HG03108 (cell line): Measurements from ENCODE around the gene PHF14.
A peak's percentile ranks its signal among the peaks of the same experiment; 100 is the strongest.
"Not testable (repeated sequence)": the region's sequence is repeated elsewhere in the genome, so short reads cannot be mapped to it uniquely, and the experiment has no call there.

Experiments used
- ATAC-seq: cut with Tn5 transposase; IDR thresholded peaks from one replicate; pipeline ENCODE4 v1.9.1; 2021; ENCODE audit warnings: moderate library complexity; ENCODE audit not compliant: unreplicated experiment

Gene PHF14

DNA sequence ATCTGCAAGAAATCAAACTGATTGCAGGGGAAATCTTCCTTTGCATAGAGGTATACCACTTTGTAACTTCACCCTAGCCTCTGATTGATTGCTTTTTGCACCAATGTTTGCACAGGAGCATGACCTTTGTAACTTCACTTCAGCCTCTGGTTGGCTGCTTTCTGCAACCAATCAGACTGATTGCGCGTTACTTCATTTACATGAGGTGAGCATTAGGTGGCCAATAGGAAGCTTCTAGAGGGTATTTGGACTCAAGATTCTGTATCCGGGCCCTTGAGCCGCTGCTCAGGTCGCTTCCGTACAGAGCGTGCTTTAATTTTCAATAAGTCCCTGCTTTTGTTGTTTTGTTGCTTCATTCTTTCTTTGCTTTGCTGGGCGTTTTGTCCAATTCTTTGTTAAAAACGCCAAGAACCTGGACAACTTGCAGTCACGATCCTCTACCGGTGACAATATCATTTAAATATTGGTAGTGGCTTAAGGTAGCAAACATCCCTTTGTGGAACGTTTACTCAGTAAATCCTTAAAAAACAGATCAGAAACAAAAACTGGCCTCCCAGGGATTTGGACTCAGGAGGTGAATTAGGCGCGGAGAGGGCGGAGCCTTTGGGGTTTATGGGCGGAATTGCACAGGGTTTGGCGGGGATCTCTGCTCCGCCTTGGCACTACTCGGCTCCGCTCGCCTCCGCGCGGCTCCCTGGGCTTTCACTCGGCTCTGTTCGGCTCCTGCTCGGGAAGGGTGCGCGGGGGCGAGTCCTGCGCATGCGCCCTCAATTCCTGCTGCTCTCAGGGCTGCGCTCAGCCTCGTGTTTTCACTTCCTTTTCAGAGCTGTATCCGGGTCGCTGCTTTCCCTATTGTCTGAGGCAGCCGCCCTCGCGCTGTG is at the start of gene PHF14:
Gene PHF14, plus strand, starts transcription at position 812 of the 881 bp plus-strand sequence. CDS start 452 bp downstream, outside the sequence.
- ATAC-seq, result peak; percentile 98

DNA sequence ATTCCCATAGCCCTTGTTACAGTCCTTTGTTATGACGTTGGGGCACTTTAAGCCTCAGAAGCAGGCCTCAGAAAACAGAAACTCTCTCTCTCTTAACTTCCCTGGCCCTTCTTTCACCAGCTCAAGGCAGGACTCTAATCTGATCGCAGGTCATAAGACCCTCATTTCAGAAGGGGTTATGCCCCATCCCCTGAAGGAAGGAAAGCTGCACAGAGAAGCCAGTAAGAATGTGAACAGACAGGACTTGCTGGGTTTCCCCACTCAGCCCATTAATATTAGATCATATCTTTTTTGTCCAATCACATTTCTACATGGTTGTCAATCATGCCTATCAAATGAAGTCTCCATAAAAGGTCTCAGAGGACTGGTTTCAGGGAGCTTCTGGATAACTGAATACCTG is 49.3 kb upstream of the PHF14 start:
- no peak for ATAC-seq

DNA sequence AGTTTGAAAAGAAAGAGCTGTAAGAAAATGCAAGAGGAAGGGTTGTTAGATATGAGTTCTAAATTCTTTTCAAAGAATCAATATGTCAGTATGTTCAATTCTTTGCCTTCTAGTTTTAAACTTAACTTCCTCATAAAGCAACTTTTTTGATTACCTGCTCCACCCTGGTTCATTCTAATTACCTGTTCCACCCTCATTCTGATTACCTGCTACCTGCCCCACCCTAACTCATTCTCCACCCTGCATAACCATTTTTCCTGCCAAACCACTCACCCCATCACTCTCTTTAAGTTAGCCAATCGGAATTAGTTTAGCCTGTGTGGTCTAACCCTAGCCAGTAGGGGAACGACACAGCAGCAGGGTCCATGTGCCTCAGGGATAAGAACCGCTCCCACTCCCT is 45.5 kb upstream of the PHF14 start:
- not testable (repeated sequence) for ATAC-seq

DNA sequence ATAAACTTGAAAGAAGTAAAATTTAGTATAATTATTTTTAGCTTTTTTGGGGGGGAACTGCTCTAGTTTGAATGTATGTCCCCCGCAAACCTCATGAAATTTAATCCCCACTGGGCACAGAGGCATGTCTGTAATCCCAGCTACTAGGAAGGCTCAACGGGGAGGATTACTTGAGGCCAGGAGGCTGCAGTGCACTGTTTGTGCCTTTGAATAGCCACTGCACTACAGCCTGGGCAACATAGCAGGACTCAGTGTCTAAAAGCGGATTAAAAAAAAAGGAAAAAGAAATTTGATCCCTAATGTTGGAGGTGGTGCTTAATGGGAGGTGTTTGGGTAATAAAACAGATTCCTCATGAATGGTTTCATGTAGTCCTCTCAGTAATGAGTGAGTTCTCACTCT is 43.1 kb upstream of the PHF14 start:
- ATAC-seq, result no peak

DNA sequence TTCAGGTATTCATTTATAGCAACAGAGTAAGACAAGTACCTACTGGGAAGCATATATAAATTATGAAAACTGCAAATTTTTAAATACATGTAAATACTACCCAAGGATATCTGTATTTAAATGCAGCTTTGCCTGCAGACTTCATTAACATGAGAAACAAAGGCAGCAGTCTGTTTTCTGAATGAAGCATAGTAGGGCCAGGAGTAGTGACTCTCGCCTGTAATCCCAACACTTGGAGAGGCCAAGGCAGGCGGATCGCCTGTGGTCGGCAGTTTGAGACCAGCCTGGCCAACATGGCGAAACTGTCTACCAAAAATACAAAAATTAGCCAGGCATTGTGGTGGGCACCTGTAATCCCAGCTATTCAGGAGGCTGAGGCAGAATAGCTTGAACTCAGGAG is 42.5 kb upstream of the PHF14 start:
- no peak for ATAC-seq

DNA sequence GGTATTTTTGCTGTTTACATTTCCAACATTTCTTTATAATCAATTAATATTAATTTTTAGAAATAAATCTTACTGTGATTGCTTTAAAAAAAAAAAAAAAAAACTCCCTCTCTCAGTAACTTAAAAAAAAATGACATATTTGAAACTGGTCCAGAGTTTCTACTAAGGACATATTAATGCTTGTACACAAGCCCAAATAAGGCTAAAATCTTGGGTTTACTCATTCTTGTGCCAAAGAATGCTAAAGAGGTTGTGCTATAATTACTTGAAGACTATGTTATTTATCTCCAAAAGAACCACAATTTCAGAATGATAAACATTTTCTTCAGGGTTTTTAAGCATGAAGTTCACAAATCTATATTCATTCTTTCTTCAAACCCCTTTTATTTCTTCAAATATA is 39.4 kb upstream of the PHF14 start:
- no peak for ATAC-seq

DNA sequence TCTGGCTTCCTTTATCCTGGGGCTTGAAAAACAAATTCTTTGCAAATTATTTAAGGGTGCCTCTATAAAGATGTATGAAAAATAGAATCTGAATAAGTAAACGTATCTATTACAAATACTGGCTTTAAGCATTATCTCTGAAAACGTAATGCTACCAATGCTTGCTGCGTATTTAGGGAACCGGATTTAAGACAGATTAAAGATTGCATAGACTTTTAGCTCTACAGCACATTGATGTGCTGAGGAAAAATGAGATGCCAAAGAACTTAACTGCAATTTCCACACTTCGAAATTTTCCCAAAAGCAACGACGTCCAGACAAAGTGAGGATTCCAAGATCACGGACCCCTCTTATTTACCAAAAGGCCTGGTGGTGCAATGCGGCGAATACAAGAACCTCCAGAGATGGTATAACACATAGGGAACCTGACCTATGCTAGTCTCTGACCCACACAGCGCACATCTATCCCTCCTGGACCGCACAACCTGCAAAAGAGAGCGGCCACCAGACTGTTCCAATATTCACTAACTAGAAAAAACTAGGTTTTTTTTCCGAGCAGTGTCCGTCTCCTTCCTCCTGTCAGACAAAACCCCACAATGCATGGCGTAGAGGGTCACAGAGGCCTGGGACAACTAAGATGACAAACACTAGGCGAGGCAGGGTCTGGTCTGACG is 34.3 kb upstream of the PHF14 start:
- peak; percentile 2 for ATAC-seq

DNA sequence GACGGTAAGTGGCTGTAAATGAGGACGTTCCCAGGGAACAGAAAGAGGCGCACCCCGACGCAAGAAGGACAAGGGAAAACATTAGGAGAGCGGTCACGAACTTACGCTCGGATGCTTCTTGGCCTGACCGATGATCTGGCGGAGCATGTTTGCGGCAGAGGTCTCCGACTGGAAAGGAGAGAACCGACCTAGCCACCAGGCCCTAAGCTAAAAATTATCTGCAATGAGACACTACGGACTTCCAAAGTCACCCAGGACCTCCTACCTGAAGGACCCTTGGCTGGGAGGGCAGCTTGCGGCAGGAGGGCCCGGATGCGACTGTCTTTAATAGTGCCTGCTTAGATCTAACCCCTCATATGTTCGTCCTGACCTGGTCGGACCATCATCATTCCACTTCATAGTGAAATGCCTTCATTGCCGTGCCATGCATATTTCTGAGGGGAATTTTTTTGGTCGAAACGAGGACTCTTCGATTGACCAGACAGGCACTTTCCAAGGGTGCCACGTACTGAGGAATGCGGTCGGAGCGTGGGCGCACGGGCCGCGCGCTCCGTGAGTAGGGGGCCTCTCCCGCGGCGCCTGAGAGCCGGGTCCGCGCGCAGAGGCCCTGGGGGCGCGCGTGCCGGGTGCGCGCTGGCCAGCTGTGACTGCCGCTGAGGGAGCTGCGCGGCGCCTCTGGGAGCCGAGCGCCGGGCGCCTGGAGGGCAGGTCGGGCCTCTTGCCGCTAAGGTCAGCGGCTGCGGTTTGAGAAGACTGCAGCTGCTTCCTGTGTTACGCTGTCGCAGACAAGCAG is 33.6 kb upstream of the PHF14 start:
- peak; percentile 90 for ATAC-seq

- no peak for ATAC-seq
These were observed 32.8 kb upstream of the PHF14 start for GRCh38 chr7:10940704-10941355.

DNA sequence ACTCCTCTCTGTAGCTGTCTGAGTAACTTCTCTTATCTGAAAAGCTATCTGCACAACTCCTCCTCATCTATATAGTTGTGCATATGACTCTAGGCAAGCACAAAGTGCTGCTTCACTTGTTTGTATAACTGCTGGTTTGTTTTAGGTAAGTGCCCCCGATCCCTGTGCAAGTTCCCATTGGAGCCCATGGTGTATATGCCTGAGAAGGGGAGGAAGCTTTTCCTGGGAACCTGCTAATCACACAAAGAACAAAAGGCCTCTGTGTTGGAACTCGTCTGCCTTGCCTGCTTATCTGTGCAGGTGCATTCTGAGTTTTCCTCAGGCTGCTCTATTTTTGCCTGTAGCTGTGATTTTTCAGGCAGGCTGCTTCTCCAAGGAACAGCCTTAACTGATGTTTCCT is 23.2 kb upstream of the PHF14 start:
- ATAC-seq, result no peak

DNA sequence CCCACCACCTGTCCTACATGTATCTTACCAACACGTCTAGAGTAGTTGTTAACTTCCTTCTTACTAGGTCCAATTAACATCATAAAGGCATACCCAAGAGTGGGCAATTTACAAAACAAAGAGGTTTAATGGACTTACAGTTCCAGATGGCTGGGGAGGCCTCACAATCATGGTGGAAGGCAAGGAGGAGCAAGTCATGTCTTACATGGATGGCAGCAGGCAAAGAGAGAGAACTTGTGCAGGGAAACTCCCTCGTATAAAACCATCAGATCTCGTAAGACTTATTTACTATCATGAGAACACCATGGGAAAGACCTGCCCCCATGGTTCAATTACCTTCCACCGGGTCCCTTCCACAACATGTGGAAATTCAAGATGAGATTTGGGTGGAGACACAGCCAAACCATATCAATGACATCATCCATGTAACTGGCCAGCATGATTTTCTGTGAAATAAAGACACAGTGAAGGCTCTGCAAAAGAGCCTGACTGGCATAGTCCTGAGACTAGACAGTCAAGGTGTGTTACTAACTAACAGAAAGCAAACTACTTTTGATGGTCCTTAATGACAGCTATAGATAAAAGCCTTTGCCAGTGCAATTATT is 22.6 kb upstream of the PHF14 start:
- ATAC-seq, result not testable (repeated sequence)

GRCh38 chr7:10952588-10952987 is 21.1 kb upstream of the PHF14 start:
- no peak for ATAC-seq

GRCh38 chr7:10953078-10953750 is 20.5 kb upstream of the PHF14 start:
- ATAC-seq, result not testable (repeated sequence)

GRCh38 chr7:10956528-10956927 is 17.1 kb upstream of the PHF14 start:
- no peak for ATAC-seq

GRCh38 chr7:10960242-10960641 is 13.4 kb upstream of the PHF14 start:
- not testable (repeated sequence) for ATAC-seq

- ATAC-seq, result not testable (repeated sequence)
These were observed 8.7 kb upstream of the PHF14 start for GRCh38 chr7:10965016-10965415.

GRCh38 chr7:10972174-10972573 is 1.5 kb upstream of the PHF14 start:
- no peak for ATAC-seq

GRCh38 chr7:10973942-10974911 is 555 bp downstream of the PHF14 start:
- peak; percentile 26 for ATAC-seq

GRCh38 chr7:10977113-10977512 is 3.4 kb downstream of the PHF14 start:
- ATAC-seq, result no peak
